T-helper 2 cell treated with Interferon-gamma antibody and Interleukin-4, amounts not matched to agents 100 ng/mL and 5 ng/mL, for 36 hours (primary cell): Measurements from ENCODE around the gene CD44. TPM values are rescaled to one million over a fixed set of nuclear protein-coding genes. Genes with fewer than 3 reads are reported as not detected.

Experiments
- intact Hi-C: fragments of 100-400 bp; cut with micrococcal nuclease; formaldehyde crosslinking; loops from one replicate; pipeline ENCODE4 v1.15.1; 2023
- total RNA-seq: library from RNA; stranded (reverse); gene quantifications from 2 replicates; pipeline ENCODE4 v1.2.3, GENCODE V29; 2022

CD44 gene
- total RNA-seq, 1 donor from 2014 or later: 296 TPM

DNA sequence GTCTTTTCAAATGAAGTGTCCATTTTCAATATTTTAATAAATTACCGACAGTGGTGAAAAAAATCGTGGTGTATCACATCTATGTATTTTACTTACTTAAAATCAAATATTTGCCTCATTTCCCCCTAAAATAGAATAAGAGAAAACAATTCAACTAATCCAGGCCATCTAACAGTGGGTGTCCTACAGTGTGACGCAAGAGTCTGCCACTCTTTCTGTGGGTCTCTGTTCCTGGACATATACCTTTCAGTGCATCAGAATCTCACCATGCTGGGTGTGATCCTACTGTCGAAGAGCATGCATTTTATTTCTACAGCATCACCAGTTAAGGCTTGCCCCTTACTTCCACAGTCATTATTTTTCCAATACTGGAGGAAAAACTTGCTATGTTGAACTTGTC is 111.2 kb downstream of the CD44 start:
- intact Hi-C loops: no loop called here

DNA sequence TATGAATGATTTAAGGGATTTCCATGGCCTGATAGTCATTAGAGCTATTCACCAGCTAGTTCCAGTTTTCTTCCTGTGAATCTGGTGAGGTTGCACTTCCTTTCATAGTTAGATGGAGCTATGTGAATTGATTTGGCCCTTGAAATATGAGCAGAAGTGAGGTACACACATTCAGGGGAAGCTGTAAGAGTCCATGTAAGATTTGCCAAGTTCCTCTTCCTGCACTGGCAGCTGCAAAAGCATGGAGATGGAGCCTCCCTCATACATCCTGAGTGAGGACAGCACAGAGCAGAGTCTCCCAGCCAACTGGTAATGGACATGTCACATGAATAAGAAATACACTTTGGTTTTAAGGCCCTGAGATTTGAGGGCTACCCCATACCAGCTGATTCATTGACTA is 111.7 kb downstream of the CD44 start:
- intact Hi-C loops: no loop called here

DNA sequence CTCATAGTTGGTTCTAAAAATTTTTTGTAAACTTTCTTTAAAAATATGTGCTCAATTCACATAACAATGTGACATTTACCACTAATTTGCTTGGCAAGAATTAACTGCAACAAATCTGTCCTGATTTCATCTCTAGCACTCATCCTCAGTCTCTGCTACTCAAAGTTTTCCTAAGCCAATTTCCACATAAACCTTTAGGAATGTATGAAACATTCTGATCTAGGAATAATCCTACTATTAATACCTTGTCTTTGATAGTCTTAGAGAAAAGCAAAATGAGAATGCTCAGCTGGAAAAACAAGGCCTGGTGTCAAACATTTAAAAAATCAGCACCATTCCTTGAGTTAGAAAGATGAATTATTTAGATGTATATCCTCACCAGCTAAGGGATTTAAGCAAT is 114.3 kb downstream of the CD44 start:
- intact Hi-C loops: no loop called here

DNA sequence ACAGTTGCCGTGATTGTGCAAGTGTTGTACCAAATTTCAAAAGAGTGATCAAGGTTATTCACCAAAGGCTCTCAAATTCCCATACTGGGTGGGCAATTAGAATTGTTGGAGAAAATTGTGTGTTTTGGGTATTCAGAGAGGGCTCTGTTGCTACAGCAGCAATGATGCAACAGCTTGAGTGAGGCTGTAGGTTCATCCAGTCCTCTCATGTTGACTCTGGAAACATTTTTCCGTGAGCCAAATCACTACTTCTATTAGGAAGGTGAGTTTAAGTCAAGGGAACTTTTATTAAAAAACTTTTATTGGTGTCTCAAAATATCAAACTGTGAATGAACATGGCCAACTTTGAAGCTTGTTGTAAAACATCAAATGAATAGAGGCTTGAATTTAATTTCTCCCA is 116.5 kb downstream of the CD44 start:
- intact Hi-C loops: loop anchor here (5.0 kb wide), 3 partner anchors 87 to 178 kb away; no protein-coding TSS in a partner anchor

DNA sequence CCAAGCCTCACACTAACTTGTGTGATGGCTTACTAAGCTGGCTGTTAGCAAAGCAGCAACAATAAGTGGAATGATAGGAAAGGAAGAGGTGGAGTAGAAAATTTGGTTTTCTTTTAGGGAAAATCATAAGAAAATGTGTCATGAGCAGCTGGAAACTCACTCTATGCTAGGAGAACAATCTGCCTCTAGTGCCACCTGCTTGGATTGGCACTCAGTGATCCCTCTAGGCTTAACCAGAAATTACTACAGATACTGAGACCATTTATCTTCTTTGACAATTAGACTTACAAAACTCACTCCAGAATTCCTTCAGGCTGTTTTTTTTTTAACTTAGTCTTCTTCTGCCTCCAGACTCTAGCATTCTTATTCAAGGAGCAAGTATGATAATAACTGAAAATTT is 117.3 kb downstream of the CD44 start:
- intact Hi-C loops: loop anchor here (2.0 to 5.0 kb wide), 4 partner anchors 13 to 179 kb away; no protein-coding TSS in a partner anchor

DNA sequence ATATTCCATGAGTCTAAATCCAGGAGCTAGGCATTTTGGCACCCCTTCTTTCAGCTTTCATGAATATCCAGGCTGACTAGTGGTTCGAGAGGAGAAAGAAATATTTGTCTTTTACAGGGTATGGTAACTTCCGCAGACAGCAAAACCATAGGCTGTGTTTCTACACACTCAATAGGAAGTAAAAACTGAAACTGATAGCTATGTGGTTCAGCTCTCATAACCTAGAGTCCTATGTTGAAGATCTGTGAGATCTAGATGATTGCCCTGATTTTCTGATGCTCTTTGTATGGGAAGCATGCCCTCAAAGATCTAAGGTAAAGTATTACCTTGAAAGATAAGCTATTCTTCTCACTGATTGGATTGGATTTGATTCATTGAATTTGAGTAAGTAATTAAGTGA is 118.3 kb downstream of the CD44 start:
- intact Hi-C loops: loop anchor here (2.0 to 5.0 kb wide), 4 partner anchors 14 to 180 kb away; no protein-coding TSS in a partner anchor

DNA sequence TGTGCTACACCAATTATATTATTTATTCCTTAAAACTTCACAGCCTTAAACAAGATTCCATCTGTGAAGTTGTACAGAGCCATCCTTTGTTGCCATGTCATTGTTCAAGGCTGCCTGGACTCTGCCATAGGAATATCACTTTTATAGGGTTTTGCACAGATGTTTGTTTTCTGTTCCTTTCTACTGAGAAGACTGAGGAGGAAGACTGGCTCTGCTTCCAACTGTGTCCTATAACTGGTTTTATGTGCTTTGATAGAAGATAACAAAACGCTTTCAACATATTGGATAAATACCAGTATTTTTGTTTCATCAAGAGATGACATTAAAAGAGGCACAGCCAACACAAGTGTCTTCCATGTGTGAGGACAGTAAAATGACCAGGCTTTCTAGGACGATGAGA is 120.6 kb downstream of the CD44 start:
- intact Hi-C loops: loop anchor here (5.0 kb wide), 3 partner anchors 83 to 182 kb away; no protein-coding TSS in a partner anchor

DNA sequence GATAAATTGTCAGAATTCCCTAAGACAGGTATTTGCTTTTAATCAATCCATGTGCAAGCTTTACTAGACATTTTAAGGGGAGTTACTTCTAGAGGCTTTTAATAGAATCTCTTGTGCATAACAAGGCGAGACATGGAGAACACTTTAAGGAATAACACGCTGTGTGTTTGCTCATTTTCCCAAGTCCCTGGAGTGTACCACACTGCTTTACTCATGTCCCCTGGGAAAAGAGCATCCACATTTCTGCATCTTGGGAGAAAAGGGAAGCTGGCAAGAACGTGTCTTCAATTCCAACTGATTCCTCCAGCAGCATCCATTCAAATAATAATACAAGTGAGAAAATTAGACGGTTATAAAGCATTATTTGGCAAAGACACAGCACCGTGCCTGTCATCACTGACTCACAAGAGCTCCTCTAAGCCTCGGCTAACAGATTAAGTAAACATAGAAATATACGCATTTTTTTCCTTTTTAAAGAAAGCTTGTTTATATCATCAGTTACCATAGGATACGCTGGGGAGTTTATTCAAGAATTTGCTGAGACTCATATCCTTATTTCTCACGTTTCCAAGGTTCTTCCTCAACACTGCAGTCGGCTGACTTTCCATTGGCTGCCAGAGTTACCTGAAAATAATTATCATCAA is 121.5 kb downstream of the CD44 start:
- intact Hi-C loops: no loop called here

DNA sequence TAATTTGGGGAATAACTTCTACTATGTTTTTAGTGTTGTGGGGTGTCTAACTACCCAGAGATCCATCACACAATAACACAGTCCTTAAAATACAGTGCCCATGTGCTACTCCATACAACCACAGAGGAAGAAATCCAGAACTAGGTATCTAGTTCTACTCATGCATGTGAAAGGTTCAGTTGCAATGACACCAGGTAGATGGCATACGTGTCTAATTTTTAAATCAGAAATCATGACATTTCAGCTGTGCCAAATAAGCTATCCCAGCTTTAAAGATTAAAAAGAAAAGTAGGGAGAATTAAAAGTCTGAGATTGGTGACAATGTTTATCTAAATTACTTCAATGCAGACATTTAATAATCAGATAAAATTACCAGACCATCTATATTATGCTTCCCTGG is 122.2 kb downstream of the CD44 start:
- intact Hi-C loops: no loop called here

DNA sequence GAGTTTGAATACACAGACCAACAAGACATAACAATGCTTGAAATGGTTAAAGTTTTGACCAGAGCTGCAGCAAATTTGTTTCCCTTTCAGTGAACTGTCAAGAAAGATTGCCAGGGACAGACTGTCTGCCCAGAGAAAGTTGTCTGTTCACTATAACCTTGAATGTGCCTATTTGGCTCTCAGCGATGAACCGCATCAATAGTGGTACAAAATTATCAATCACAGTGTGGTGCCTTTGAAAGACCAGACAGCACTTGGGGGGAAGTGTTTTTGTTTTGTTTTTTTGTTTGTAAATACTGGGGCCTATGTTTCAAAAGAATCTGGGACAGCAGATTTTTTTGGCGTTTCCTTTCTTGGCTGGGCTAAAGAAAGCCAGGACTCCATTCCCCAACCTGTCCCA is 123.1 kb downstream of the CD44 start:
- intact Hi-C loops: no loop called here

DNA sequence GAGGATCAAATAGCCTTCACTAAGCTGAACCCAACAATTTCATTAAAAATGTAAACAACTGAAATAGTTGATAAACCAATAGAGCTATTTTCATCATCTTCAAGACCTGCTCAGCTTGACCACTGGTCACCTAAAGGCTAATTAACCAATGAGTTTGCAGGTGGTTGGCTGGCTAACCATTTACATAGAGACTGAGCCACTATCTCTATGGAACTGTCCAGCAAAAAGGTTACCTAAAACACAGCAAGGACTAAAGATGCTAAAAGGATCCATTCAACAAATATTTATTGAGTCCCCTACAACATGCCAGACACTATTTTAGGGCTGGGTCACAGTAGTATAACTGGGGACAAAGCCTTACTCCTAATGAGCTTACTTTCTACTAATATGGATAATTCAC is 123.8 kb downstream of the CD44 start:
- intact Hi-C loops: no loop called here

DNA sequence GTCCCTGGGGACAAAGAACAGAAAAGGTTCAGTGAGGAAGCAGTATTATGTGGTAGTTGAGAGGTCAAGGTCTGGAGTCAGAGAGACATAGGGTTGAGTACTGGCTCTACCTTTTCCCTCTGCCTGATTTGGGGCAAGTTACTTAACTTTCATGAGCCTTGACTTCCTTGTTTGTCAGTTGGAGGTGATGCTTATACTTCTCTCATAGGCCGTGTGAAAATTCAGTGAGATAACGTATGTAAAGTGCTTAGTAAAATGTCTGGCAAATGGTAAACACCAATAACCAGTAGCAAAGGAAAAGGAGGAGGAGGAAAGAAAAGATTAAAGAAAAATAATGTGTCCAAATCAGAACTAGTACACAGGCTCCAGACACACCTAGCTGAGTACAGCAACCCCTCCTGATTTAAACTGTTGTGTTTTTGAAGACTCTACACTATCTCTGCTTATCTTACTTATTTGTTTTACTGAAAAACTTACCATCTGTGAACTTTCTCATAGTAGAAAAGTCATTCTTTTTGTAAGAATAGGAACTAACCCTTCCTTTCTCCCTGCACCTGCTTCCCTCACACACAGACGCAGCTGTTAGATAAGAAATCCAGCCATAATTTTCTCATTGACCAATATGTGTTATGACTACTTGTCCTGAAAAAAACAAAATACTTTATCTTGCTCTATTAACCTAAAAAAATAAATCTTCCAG is 126.9 kb downstream of the CD44 start:
- intact Hi-C loops: no loop called here

DNA sequence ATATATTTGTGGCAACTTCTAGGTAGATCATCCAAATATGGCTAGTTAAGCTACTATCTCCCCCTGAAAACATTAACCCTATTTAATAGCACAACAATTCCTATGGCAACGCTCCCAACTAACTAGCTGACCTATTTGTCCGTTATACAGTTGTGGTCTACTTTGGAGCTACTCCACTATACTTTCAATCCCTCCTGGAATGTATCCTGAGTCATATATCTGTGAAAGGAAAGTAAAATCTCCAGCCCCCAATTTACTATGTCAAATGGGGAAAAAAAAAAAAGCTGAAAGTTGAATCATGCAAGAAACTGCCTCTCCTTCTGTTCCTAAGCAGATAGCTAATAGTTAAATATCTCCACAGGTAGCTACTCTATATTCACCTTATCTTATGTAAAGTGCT is 128.5 kb downstream of the CD44 start:
- intact Hi-C loops: no loop called here

DNA sequence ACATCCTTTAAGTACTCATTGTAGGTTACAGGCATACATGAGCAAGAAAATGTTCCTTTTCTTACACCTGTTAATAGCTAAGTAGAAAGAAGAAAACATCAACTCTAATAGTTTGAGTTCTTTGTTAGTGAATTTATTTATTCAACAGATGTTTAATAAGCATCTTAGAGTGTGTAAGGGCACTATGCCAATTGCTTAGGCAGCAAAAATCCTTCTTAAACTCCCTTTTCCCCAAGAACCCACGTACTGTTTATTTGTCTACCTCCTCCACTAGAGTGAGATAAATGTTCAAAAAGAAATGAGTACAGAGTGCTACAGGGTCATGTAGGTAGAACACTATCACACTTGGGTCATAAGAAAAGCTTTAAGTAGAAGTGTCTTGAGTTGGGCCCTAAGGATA is 131.4 kb downstream of the CD44 start:
- intact Hi-C loops: no loop called here

DNA sequence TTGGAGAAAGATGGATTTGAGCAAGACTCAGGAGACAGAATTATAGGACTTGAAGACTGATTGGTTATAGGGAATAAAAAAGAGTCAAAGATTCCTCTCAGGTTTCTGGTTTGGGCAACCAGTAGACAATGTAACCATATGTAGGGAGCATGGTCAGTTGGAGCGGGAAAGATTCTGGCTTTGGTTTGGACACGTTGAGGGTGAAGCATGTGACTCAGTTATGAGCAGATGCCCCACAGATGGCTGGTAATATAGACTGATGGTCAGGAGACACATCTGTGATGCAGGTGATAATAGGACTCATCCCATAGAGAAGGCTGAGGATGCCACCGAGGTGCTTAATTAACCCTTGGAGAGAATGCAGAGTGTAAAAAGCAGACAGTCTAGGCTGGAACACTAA is 132.1 kb downstream of the CD44 start:
- intact Hi-C loops: no loop called here

DNA sequence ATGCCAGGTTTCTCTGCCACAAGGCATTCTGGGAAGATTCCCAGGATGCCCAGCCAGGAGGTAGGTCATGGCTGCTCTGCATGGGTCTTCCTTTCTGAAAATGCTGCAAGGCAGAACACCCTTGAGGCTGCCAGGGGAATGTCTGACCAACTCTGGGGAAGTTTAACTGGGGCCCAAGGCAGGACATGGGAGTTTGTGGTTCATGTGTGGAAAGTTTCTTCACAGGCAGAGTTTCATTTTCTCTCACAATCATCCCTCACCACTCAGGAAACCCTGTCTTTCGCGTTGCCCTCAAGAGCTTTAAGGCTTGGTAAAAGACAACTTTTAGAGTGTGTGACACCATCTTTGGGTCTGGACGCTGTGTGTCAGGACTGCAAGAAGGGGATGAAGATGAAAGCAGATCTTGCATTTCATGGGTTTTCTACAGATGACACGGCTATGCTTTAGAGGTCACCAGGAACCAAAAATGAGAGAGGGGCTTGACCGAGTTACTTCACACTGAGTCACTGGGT is 133.5 kb downstream of the CD44 start:
- intact Hi-C loops: loop anchor here (1.0 kb wide), 1 partner anchor 71 kb away; no protein-coding TSS in a partner anchor

DNA sequence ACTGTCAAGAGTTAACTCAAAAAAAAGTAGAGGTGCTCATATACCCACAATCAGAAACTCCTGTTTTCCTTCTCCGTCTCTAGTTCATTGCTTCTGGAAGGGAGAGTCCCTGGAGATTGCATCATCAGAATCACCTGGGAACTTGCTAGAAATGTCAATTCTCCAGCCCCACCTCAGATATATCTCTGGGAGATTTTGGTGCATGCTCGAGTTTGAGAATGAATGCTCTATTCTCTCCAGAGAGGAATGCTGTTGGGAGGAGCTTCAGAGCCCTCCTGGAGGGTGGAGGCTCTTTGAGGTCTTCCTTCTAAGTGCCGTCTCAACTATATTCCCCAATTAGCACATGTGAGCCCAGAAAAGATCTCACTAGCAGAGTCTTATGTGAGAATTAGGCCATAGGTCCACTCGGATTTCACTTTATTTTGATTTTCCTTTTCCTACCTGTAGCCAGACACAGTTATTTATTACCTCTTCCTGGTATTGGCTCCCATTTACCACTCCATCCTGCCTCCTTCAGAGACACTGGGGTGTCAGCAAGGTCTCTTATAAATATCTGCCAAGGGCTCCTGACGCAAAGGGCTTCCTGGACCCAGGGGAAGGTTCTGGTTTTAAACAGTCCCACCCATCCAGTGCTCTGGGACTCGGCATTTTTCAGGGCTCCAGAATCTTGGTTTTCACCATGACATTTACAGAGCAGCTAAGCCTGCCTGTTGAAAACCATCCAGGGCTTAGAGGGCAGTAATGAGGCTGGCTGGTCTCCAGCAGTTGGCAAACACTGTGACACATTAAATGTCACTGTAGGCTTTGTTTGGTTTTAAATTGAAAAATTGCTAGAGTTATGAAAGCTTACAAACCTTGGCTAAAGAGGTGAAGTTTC is 136.2 kb downstream of the CD44 start:
- intact Hi-C loops: no loop called here

DNA sequence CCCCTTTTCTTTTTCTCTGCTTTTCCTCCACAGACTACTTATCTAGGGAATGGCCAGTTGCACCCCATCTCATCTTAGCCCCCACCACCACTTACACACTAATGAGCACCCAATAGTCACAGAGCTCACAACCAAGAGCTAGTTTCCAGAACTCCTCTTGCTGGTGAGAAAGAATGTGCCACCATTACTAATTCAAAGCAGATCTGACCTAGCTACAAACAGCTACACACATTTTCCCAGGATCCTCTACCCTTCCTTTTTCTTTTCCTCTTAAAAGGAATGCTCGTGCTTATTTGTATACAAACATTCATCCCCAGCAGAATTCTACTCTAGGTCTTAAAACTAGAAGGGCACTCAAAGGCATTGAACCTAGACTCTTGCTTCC is 136.8 kb downstream of the CD44 start:
- intact Hi-C loops: no loop called here

DNA sequence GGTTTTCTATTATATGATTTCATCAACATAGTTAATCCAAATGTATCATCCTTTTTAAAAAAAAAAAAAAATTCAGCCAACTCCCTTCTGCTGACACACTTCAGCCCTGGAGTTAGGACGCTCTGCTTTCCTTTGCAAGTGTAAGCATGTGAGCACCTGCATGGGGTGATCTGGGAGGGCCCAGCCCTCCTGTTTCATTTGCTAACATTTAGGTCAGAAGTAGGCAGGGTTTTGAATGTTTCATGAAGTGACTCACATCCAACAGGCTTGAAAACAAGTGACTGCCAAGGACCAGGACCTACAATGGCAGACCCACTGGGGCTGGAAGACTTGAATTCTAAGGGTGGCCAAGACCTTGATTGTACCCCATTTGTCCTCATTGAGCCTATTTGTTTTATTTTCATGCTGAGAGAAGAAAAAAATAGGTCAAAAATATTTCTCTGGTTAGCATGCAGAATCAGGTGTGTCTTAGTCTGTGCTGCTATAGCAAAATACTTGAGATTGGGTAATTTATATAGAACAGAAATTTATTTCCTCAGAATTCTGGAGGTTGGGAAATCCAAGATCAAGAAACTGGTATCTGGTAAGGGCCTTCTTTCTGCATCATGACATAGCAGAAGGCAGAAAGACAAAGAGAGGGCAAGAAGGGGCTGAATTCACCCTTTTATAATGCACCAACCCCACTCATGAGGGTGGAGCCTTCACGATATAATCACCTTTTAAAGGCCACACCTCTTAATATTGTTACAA is 137.6 kb downstream of the CD44 start:
- intact Hi-C loops: no loop called here

DNA sequence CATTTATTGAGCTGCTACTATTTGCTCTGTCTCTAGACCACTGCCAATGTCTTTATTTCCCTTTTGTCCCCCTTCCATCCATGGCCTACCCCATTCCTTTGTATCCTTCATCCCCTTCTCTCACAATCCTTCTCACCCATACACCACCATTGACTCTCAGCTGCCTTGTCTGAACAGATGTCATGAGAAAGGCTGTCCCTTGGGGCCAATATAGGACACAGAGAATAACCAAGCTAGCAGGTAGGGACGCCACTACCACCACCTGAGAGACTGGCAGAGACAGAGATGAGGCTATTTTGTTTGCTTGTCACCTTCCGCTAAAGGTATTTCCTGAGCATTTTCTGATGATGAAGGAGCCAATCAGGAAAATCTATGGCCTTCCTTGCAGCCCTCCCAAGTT is 138.9 kb downstream of the CD44 start:
- intact Hi-C loops: no loop called here

DNA sequence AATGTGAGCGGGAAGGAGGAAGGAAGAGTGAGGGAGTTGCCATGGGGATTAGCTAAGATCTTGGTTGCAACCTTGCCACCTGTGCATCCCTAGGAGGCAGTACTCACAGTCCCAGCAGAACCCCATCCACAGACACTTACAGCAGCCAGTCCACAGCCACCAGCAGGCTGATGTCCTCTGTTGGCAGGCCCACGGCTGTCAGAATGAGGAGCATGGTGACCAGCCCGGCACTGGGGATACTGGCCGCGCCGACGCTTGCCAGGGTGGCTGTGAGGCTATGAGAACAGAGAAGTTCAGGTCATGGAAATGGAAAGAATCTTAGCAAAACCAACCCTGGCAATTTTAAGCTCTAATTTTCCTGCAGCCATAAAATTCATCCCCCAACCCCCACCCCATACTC is 141.8 kb downstream of the CD44 start:
- intact Hi-C loops: no loop called here
